ENCODE measurements around the gene DUSP7.

DUSP7 gene

DNA sequence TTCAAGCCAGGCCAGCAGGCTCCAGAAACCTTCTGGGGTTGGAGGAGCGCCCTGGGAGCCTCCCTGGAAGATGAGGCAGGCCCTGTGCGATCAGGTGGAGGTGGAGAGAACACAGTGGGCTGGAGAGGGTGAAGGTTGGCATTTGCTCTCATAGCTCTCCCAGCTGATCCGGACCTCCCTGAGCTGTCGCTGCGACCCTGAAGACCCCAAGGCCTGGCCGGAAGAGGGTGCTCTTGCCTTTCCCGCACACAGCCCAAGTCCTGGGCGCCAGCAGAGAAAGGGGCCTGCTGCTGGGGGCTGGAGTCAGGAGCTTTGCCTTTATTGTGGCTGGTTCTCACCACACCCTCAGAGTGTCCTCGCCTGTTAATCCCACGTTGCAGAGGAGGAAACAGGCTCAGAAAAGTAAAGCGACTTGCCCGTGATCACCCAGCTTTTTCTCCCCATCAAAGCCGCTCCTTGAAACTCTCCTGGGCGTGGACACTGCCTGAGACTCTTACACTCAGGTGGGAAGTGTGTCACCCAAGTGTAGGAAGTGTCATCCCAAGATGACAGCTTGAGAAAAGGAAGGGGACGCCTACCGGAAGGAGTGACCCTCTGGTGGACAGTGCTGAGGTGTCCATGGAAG is 52.1 kb downstream of the DUSP7 start:
- DNase-seq: peak; percentile 84

DNA sequence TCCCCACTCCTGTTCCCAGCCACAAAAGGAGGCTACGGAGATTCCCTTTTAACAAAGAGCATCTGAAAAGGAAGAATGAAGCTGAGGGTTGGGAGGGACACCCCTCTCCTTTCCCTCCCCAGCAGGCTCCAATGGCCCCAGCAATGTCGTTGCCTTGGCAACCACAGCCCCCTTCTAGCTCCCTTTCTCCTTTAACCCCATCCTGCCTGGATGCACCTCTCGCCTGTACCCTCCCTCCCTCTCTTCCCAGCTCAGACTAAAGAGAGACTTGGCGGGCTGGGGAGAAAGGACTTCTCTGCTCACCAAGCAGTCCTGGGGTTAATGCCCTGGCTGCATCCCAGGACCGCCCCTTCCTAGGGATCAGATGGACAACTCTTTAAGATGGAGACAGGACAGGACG is 53.6 kb downstream of the DUSP7 start:
- no peak for DNase-seq

DNA sequence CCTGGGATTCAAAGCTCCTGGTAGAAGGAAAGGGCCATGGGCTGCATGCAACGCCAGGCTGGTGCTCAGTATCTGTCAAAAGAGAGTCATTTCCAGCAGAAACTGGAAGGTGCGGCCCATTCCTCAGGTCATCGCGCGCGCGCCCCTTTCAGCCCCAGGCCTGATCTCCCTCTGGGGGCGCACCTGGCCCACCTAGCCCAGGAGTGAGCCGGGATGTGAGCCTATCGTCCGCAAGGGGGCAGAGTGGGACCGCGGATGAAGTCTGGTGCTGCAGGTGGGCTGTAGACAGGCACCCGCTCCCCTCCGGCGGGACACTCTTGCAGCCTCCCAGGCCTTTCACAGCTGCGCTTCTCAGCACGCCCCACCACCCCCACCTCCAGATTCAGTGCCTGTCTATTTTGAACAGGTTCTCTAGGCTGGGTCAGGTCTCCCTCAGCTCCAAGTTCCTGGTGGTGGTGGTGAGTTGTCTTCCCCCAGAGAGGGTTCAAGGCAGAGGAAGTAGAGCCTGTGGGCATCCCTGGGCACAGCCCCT is 54.9 kb downstream of the DUSP7 start:
- peak; percentile 87 for DNase-seq

DNA sequence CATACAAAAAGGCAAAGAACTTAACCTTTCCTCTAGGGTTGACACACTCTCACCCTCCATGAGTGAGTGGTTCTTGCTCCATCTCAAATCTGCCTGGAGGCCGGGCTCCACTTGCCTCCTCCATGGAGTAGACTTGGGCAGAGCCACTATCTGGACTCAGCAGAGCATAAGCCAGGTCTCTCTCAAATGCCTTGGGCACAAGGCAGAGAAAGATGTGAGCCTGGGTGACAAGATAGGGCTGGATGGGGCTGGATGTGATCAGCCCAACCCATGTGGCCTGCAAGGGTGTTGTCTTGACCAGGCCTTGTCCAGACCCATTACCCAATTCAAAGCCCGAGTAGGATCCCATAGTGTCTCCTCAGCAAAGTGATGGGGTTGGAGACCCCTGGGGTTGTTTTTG is 56.5 kb downstream of the DUSP7 start:
- no peak for DNase-seq
